Kidney (tissue), 14 donors: ENCODE measurements around the gene FOXE1. TPM values are rescaled to one million over a fixed set of nuclear protein-coding genes. Genes with fewer than 3 reads are reported as not detected.

ENCODE experiments used
- DNase-seq, 5 donors: peaks; one replicate each; pipeline ENCODE4 v3.0.0-alpha.2; 2013 to 2020
- FAIRE-seq: peaks from 2 replicates; lab custom pipeline; 2012; peaks lifted over from hg19 to GRCh38; lab: Jason Lieb, UNC
- H3K27ac ChIP-seq, 2 donors: one replicate each; pipeline ENCODE4 v1.7.0; 2013; ENCODE audit warnings: low read depth in 2 of 2, low read length in 2 of 2, inconsistent platforms in 1 of 2
- H3K27me3 ChIP-seq: one replicate; pipeline ENCODE4 v1.7.1; 2013; ENCODE audit warnings: low read length, inconsistent platforms; ENCODE audit not compliant: control insufficient read depth, insufficient read depth
- H3K36me3 ChIP-seq, 3 donors: one replicate each; pipeline versions ENCODE4 v1.7.0 to v1.7.1; 2013; ENCODE audit warnings: low read length in 3 of 3, control low read depth in 1 of 3, inconsistent platforms in 1 of 3; ENCODE audit not compliant: insufficient read depth in 3 of 3, control insufficient read depth in 2 of 3
- H3K4me1 ChIP-seq, 3 donors: one replicate each; pipeline versions ENCODE4 v1.7.0 to v1.7.1; 2013; ENCODE audit warnings: low read length in 3 of 3, inconsistent platforms in 1 of 3, low read depth in 1 of 3; ENCODE audit not compliant: control insufficient read depth in 2 of 3, insufficient read depth in 2 of 3
- H3K4me3 ChIP-seq, 3 donors: one replicate each; pipeline versions ENCODE4 v1.7.0 to v1.8.1; 2013; ENCODE audit warnings: low read length in 3 of 3, control low read depth in 1 of 3, inconsistent platforms in 1 of 3
- H3K9ac ChIP-seq, 3 donors: one replicate each; pipeline versions ENCODE4 v1.7.0 to v1.7.1; 2013; ENCODE audit warnings: low read length in 3 of 3, control low read depth in 1 of 3, inconsistent platforms in 1 of 3
- H3K9me3 ChIP-seq, 3 donors: one replicate each; pipeline versions ENCODE4 v1.7.0 to v1.7.1; 2013; ENCODE audit warnings: low read length in 3 of 3, control low read depth in 1 of 3, inconsistent platforms in 1 of 3; ENCODE audit not compliant: control insufficient read depth in 2 of 3, insufficient read depth in 1 of 3
- intact Hi-C: fragments of 100-400 bp; cut with DNase I; formaldehyde crosslinking; loops from one replicate; pipeline ENCODE4 v1.11.1; 2022
- polyA plus RNA-seq: library from polyadenylated mRNA; stranded (reverse); fragments of 350-450 nt; fragmentation: Illumina TruSeq; extraction: RNeasy Lipid Tissue Mini Kit (QIAGEN cat#74804); gene quantifications from one replicate; pipeline ENCODE4 v1.2.3, GENCODE V29; 2014; ENCODE audit warnings: low read depth, low replicate concordance; ENCODE audit not compliant: insufficient read depth
- total RNA-seq: library from RNA; stranded (reverse); fragmentation: NEBNext Ultra II Directional; extraction: Animal tissue kit (Norgen Biotek cat#: 25700); gene quantifications from one replicate; pipeline ENCODE4 v1.2.1, GENCODE V29; 2021
- TF ChIP-seq, protein P1 (sequence below): IDR thresholded peaks from 3 replicates; pipeline ENCODE4 v1.5.1; 2012; ENCODE audit warnings: mild to moderate bottlenecking, moderate library complexity, borderline replicate concordance; ENCODE audit not compliant: insufficient read depth; ENCODE audit errors: extremely low read depth
- donor health status: control.
- donor health status: control.
- donor health status: control.
- donor health status: control.
- donor health status: control.
- donor health status: DM: yes; HTN: yes; CAD: no.
- donor health status: Normal renal cell carcinoma (clear cell type).

The FOXE1 gene
- total and polyA plus RNA-seq, 2 donors from 2014 or later, result 2.2 TPM; not detected in 1

DNA sequence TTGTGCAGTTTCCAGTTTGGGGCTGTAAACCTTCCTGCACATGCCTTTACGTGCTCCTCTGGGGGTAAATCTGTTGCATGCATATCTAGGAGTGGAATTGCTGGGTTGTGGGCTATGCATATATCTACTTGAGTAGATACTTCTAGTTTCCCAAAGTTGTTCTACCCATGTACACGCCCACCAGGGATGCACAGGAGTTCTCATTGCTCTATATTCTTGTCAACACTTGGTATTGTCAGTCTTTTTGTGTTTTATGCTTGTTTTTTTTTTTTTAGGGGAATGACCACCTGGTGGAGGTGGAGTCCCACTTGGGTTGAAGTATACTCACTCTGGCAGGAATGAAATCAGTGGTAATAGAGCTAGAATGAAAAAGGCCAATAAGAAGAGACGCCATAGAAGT lies 23.0 kb downstream of the FOXE1 start:
- intact Hi-C loops, result no loop called here
- DNase-seq (no peak), FAIRE-seq (no peak)
- TF ChIP-seq, protein P1, sequence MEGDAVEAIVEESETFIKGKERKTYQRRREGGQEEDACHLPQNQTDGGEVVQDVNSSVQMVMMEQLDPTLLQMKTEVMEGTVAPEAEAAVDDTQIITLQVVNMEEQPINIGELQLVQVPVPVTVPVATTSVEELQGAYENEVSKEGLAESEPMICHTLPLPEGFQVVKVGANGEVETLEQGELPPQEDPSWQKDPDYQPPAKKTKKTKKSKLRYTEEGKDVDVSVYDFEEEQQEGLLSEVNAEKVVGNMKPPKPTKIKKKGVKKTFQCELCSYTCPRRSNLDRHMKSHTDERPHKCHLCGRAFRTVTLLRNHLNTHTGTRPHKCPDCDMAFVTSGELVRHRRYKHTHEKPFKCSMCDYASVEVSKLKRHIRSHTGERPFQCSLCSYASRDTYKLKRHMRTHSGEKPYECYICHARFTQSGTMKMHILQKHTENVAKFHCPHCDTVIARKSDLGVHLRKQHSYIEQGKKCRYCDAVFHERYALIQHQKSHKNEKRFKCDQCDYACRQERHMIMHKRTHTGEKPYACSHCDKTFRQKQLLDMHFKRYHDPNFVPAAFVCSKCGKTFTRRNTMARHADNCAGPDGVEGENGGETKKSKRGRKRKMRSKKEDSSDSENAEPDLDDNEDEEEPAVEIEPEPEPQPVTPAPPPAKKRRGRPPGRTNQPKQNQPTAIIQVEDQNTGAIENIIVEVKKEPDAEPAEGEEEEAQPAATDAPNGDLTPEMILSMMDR, result no peak
- Histone ChIP-seq H3K27me3 (no peaks in the 10 kb centered on the region), H3K36me3 (no peaks in the 10 kb centered on the region), H3K4me3 (no peak overlapping the region), H3K9ac (no peak overlapping the region), H3K9me3 (no peaks in the 10 kb centered on the region), H3K27ac (no peak overlapping the region), H3K4me1 (peaks cover 0 to 6% (median 0%) of the 10 kb centered on the region in 3 donors)

DNA sequence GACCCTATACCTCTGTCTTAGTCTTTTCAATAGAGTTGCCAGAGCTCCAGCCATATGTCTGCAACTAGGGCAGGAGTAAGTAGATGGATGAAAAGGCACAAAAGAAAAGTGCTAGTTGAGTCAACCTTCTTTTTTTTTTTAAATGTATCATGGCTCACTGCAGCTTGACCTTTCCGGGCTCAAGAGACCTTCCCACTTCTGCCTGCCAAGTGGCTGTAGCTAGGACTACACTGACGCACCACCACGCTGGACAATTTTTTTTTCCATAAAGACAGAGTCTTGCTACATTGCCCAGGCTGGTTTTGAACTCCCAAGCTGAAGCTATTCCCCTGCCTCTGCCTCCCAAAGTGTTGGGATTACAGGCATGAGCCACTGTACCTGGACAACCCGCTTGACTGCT lies 27.3 kb downstream of the FOXE1 start:
- Histone ChIP-seq H3K27me3 (no peaks in the 10 kb centered on the region), H3K9me3 (no peaks in the 10 kb centered on the region), H3K9ac (no peak overlapping the region), H3K4me3 (no peak overlapping the region), H3K36me3 (no peaks in the 10 kb centered on the region), H3K27ac (no peak overlapping the region), H3K4me1 (peaks cover 0 to 6% (median 0%) of the 10 kb centered on the region in 3 donors)
- FAIRE-seq (no peak), DNase-seq (no peak)
- intact Hi-C loops, result no loop called here
- TF ChIP-seq, protein P1, result no peak

DNA sequence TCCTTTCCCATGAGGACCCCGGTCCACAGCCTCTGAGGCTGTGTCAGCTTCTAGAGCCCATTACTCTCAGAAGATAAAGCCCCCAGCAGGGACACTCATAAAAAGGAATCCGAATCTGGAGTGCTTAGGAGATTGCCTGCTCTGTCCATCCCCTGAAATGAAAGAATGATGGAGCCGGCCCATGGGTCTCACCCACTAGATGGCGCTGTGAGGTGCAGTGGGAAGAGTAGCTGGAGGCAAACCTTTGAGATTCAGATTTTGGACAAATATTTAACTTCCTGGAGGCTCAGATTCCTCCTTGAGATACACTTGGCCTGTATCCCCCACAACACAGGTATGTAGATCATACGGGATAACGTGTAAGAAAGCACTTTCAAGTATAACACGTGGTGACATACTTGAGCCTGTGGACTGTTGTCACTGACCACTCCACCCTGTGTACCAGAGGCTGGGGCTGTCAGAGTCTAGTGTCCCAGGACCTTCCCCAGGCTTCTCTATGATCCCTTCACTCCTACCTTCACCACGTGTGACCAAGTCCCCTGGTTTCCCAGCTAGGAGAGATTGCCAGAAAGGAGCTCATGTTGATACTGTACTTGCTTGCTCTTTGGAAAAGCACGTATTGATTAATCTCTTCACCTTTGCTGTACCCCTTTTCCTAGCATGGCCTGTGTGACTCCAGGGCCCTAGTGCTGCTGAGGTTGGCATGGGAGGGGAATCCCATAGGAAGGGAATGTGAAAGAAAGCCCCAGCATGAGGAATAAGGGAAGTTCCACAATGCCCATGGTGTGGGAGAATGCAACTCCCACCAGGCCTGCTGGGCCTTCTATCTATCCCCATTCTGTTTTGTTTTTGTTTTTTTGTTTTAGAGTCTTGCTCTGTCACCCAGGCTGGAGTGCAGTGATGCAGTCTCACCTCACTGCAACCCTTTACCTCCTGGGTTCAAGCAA lies 37.2 kb downstream of the FOXE1 start:
- DNase-seq, result peak in 1 of 5 donors; percentile 63
- Histone ChIP-seq H3K27me3 (no peaks in the 10 kb centered on the region), H3K4me3 (no peak overlapping the region), H3K27ac (no peak overlapping the region), H3K9me3 (peaks cover 0 to 5% (median 0%) of the 10 kb centered on the region in 3 donors), H3K36me3 (no peaks in the 10 kb centered on the region), H3K4me1 (no peaks in the 10 kb centered on the region), H3K9ac (no peak overlapping the region)
- intact Hi-C loops, result no loop called here
- TF ChIP-seq, protein P1, result no peak
- FAIRE-seq, result no peak
